Colonic mucosa (tissue), 4 donors: Measurements from ENCODE around the gene RPTOR. TPM values are rescaled to one million over a fixed set of nuclear protein-coding genes. Genes with fewer than 3 reads are reported as not detected.

Experiments used
- DNase-seq: peaks from one replicate; pipeline ENCODE4 v3.0.0-alpha.2; 2020
- H3K27ac ChIP-seq: fragments of 200-600 bp; one replicate; pipeline ENCODE4 v1.8.0; 2021
- H3K27me3 ChIP-seq: fragments of 200-600 bp; one replicate; pipeline ENCODE4 v1.8.0; 2021
- H3K36me3 ChIP-seq: fragments of 200-600 bp; one replicate; pipeline ENCODE4 v1.8.0; 2021
- H3K4me1 ChIP-seq: fragments of 200-600 bp; one replicate; pipeline ENCODE4 v1.8.0; 2021; ENCODE audit warnings: mild to moderate bottlenecking
- H3K4me3 ChIP-seq: fragments of 200-600 bp; one replicate; pipeline ENCODE4 v1.8.0; 2021
- H3K9ac ChIP-seq, 2 donors: one replicate each; pipeline ENCODE4 v1.7.0; 2013; ENCODE audit warnings: control low read depth in 2 of 2, low read depth in 2 of 2, low read length in 2 of 2
- H3K9me3 ChIP-seq: fragments of 200-600 bp; one replicate; pipeline ENCODE4 v1.8.0; 2021
- CTCF ChIP-seq: fragments of 200-600 bp; IDR thresholded peaks from one replicate; pipeline ENCODE4 v1.8.0; 2022; ENCODE audit warnings: antibody characterized with exemption, mild to moderate bottlenecking
- intact Hi-C: fragments of 100-400 bp; cut with DNase I; formaldehyde crosslinking; loops from one replicate; pipeline ENCODE4 v1.14.1; 2022
- total RNA-seq, 2 donors: library from RNA; stranded (reverse); fragmentation: NEBNext Ultra II Directional in 1 of 2; extraction: Animal tissue kit (Norgen Biotek cat#: 25700) in 1 of 2; gene quantifications; one replicate each; pipeline ENCODE4 v1.2.1, GENCODE V29; 2021
- donor health status: healthy.
- donor health status: DM: no; HTN: no; CAD: no.
- donor health status: DM: no; HTN: no; CAD: no.

RPTOR gene
- total RNA-seq, 2 donors from 2014 or later, result 21.2 to 39.6 TPM

GRCh38 chr17:80724775-80725266 is 180.2 kb downstream of the RPTOR start:
- no peak for DNase-seq
- Histone ChIP-seq H3K27ac (no peak overlapping the region), H3K36me3 (no peaks in the 10 kb centered on the region), H3K9ac (no peak overlapping the region), H3K4me3 (no peak overlapping the region), H3K27me3 (no peaks in the 10 kb centered on the region), H3K4me1 (no peaks in the 10 kb centered on the region), H3K9me3 (no peaks in the 10 kb centered on the region)
- intact Hi-C loops, result no loop called here
- no peak for TF ChIP-seq CTCF

GRCh38 chr17:80725517-80725916 is 180.9 kb downstream of the RPTOR start:
- Histone ChIP-seq H3K27ac (no peak overlapping the region), H3K27me3 (no peaks in the 10 kb centered on the region), H3K9me3 (no peaks in the 10 kb centered on the region), H3K9ac (no peak overlapping the region), H3K36me3 (no peaks in the 10 kb centered on the region), H3K4me3 (no peak overlapping the region), H3K4me1 (no peaks in the 10 kb centered on the region)
- no peak for DNase-seq
- intact Hi-C loops, result no loop called here
- TF ChIP-seq CTCF, result no peak

GRCh38 chr17:80726558-80727408 is 182.1 kb downstream of the RPTOR start:
- no peak for TF ChIP-seq CTCF

GRCh38 chr17:80727409-80727755 is 182.7 kb downstream of the RPTOR start:
- H3K27me3 ChIP-seq, result no peaks in the 10 kb centered on the region
- H3K36me3 ChIP-seq, result no peaks in the 10 kb centered on the region
- H3K4me1 ChIP-seq, result no peaks in the 10 kb centered on the region
- intact Hi-C loops, result no loop called here
- no peak for TF ChIP-seq CTCF
- H3K9ac ChIP-seq, result no peak overlapping the region
- no peak for DNase-seq
- H3K9me3 ChIP-seq, result no peaks in the 10 kb centered on the region
- no peak overlapping the region for H3K27ac ChIP-seq
- H3K4me3 ChIP-seq, result no peak overlapping the region

More at GRCh38 chr17:80726558-80727408, 182.1 kb downstream of the RPTOR start:
- Histone ChIP-seq H3K36me3 (no peaks in the 10 kb centered on the region), H3K4me3 (no peak overlapping the region), H3K27ac (no peak overlapping the region), H3K27me3 (no peaks in the 10 kb centered on the region), H3K9ac (no peak overlapping the region), H3K4me1 (no peaks in the 10 kb centered on the region), H3K9me3 (no peaks in the 10 kb centered on the region)
- no peak for DNase-seq
- intact Hi-C loops, result no loop called here

GRCh38 chr17:80729016-80729415 is 184.4 kb downstream of the RPTOR start:
- intact Hi-C loops, result no loop called here
- Histone ChIP-seq H3K27me3 (no peaks in the 10 kb centered on the region), H3K4me1 (no peaks in the 10 kb centered on the region), H3K27ac (no peak overlapping the region), H3K4me3 (no peak overlapping the region), H3K36me3 (no peaks in the 10 kb centered on the region), H3K9ac (no peak overlapping the region), H3K9me3 (no peaks in the 10 kb centered on the region)
- DNase-seq, result no peak
- TF ChIP-seq CTCF, result no peak
